NCI-H128 (cell line): Measurements from ENCODE around the gene LONP1.
"Not testable (repeated sequence)": the region's sequence is repeated elsewhere in the genome, so short reads cannot be mapped to it uniquely, and the experiment has no call there.

Experiments
- DNase-seq: peaks from one replicate; lab custom pipeline; 2025; ENCODE audit not compliant: unreplicated experiment; lab: John Stamatoyannopoulos, UW

The LONP1 gene, protein sequence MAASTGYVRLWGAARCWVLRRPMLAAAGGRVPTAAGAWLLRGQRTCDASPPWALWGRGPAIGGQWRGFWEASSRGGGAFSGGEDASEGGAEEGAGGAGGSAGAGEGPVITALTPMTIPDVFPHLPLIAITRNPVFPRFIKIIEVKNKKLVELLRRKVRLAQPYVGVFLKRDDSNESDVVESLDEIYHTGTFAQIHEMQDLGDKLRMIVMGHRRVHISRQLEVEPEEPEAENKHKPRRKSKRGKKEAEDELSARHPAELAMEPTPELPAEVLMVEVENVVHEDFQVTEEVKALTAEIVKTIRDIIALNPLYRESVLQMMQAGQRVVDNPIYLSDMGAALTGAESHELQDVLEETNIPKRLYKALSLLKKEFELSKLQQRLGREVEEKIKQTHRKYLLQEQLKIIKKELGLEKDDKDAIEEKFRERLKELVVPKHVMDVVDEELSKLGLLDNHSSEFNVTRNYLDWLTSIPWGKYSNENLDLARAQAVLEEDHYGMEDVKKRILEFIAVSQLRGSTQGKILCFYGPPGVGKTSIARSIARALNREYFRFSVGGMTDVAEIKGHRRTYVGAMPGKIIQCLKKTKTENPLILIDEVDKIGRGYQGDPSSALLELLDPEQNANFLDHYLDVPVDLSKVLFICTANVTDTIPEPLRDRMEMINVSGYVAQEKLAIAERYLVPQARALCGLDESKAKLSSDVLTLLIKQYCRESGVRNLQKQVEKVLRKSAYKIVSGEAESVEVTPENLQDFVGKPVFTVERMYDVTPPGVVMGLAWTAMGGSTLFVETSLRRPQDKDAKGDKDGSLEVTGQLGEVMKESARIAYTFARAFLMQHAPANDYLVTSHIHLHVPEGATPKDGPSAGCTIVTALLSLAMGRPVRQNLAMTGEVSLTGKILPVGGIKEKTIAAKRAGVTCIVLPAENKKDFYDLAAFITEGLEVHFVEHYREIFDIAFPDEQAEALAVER

DNA sequence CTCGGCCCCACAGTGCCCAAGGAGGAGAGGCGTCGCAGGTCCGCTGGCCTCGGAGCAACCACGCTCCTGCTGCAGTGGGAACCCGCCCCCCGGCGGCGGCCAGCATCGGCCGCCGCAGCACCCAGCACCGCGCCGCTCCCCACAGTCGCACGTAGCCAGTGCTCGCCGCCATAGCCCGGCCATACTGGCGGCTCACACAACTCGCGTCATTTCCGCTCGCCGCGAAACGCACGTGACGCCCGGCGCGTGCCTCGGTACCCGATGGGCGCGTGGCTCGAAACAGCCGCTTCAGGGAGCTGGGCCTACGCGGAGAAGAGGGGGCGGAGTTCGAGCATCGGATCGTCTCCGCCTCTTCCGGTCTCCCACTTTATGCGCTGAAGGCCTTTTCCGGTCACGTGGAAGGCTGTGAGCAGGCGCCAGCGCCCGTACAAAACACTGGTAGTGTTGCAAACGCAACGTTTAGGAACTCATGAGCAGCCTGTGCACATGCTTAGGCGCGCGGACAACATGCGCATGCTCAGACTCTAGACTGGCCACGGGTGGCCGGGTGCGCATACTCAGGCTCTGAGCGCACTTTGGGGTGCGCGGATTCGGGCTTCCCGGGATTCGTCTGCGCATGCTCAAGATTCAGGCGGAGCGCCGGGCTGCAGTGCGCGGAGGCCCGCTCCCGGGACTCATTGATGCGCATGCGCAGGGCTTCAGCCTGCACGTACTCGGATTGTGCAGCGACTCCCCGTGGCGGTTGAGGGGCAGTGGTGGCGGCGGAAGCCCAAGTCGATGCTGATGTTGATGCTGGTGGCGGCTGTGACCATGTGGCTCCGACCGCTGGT, at the start of gene LONP1, which contains the start of gene CATSPERD:
Gene LONP1, minus strand, starts transcription at position 186 of the 830 bp plus-strand sequence. Its CDS starts 14 bp downstream, at position 172.
Gene CATSPERD, plus strand, starts transcription at position 677 of the 830 bp plus-strand sequence. Its CDS starts 101 bp downstream, at position 778.
- DNase-seq: peak; percentile 97

DNA sequence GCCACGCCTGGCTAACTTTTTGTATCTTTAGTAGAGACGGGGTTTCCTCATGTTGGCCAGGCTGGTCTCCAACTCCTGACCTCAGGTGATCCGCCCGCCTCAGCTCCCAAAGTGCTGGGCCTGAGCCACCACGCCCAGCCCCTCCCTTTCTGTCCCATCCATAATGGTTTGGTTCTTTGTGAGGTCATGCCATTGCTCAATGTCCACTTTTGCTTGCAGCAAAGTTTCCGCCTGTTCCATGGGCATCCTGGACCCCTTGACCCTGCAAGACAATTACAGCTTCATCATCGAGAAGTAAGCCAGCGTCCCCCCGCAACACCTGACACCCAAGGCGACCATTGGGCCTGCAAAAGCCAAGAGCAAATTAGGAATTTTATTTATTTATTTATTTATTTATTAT, 48.0 kb upstream of the LONP1 start:
- no peak for DNase-seq

DNA sequence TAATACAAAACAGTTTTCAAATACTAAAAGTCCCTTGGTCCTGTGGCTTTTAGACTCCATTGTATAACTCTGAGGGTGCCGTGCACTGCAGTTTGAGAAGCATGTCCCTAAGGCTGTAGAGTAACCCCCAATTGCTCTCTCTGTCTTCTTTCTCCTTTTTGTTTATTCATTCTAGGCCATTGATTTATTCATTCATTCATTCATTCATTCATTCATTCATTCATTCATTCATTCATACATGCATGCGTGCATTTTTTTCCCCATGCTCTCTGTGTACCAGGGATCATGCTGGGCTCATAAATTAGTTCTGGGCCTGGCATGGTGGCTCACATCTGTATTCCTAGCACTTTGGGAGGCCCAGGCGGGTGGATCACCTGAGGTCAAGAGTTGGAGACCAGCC, 45.3 kb upstream of the LONP1 start:
- no peak for DNase-seq

DNA sequence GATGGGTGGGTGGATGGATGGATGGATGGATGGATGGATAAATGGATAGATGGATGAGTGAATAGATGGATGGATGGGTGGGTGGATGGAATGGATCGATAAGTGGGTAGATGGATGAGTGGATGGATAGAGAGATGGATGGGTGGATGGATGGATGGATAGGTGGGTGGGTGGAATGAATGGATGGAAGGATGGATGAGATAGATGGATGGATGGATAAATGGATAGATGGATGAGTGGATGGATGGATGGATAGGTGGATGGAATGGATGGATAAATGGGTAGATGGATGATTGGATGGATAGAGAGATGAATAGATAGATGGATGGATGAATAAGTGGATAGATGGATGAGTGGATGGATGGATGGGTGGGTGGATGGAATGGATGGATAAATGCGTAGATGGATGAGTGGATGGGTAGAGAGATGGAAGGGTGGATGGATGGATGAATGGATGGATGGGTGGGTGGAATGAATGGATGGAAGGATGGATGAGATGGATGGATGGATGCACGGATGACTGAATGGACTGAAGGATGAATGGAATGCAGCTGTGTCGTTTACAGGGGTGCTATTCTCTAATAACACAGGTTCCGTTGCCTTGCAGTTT, 42.8 kb upstream of the LONP1 start:
- DNase-seq: no peak

DNA sequence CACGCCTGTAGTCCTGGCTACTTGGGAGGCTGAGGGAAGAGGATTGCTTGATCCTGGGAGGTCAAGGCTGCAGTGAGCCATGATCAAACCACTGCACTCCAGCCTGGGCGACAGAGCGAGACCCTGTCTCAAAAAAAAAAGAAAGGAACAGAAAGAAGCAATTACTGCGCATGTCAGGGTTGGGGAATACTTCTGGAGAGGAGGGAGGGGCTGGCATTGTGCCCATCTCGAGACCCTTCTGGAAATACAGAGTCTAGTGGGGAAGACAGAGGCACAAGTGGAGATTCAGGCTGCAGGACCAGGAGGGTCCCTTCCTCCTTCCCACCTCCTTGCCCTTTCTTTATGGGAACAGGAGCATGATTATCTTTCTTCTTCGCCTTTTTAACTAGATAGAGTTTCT, 33.8 kb upstream of the LONP1 start:
- no peak for DNase-seq

DNA sequence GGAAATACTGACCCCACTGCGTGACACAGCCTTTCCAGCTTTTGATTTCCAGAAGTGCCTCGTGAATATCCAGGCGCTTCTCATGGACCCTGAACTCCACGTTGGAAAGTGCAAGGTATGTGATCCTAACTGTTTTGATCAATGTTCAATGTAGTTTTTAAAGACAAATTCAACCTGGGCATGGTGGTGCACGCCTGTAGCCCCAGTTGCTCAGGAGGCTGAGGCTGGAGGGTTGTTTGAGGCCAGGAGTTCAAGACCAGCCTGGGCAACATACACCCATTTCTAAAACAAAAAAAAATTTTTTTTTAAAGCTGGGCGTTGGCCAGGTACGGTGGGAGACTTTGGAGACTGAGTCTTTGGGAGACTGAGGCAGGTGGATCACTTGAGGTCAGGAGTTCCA, 31.8 kb upstream of the LONP1 start:
- DNase-seq: no peak

DNA sequence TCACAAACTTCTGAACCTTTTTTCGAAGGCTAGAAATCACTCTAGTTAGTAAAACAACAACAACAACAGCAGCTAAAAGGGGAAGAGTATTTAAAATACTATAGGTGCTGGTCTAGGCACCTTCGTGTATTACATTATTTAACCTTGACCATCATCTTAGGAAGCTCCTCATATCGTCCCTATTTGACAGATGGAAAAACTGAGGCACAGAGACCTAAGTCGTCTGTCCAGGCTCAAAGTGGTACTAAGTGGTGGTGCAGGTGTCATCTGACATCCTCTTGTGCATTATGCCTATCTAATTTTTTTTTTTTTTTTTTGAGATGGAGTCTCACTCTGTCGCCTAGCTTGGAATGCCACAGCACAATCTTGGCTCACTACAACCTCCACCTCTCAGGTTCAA, 29.6 kb upstream of the LONP1 start:
- no peak for DNase-seq

DNA sequence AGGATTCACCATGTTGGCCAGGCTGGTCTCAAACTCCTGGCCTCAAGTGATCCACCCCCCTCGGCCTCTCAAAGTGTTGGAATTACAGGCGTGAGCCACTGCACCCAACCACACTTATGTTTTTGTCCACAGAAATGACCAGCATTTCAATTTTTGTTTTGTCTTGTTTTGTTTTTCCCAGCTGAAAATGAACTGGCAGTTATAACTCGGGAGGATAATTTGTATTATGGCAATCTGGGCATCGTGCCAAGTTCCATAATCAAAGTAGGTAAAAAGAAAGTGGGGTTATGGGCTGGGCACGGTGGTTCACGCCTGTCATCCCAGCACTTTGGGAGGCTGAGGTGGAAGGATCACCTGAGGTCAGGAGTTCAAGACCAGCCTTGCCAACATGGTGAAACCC, 29.0 kb upstream of the LONP1 start:
- DNase-seq: not testable (repeated sequence)

DNA sequence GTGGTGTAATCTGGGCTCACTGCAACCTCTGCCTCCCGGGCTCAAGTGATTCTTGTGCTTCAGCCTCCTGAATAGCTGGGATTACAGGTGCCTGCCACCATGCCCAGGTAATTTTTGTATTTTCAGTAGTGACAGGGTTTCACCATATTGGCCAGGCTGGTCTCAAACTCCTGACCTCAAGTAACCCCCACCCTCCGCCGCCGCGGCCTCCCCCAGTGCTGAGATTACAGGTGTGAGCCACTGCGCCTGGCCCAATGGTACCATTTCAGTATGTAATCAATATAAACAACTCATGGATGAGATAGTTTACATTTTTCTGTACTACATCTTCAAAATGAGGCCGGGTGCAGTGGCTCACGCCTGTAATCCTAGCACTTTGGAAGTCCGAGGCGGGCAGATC, 25.1 kb upstream of the LONP1 start:
- DNase-seq: not testable (repeated sequence)

DNA sequence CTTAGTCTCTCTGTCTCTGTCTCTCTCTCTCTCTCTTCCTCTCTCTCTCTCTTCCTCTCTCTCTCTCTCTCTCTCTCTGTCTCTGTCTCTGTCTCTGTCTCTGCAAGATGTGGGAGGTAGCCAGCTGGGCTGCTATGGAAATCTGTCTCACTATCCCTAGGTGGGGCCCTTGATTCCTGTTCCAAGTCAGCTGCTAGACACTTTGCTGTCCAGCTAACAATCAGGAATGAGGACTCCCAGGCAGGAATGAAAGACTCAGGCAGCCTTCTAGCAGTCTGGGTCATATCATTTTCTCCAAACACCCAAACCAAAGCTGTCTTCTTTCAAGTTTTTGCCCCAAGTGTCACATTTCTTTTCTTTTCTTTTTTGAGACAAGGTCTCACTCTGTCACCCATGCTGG, 23.7 kb upstream of the LONP1 start:
- DNase-seq: no peak

DNA sequence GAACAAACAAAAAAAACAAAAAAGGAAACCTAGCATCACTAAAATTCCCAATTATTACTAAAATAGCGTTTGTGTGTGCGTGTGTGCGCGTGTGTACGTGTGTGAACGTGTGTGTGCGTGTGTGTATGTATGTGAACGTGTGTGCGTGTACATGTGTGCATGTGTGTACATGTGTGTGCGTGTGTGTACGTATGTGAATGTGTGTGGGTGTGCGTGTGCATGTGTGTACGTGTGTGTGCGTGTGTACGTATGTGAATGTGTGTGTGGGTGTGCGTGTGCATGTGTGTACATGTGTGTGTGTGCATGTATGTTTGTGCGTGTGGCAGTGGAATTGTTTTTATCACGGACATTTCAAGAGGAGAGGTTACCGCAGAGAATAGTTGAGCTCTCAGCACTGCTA, 22.1 kb upstream of the LONP1 start:
- no peak for DNase-seq

DNA sequence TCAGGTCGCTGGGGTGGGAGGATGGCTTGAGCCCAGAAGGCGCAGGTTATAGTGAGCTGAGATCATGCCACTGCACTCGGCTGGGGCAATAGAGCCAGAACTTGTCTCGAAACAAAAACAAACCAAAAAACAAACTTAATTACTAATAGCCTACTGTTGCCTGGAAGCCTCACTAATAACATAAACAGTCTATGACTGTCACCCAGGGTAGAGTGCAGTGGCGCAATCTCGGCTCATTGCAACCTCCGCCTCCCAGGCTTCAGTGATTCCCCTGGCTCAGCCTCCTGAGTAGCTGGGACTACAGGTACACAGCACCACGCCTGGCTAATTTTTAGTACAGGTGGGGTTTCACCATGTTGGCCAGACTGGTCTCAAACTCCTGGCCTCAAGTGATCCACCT, 18.5 kb upstream of the LONP1 start:
- no peak for DNase-seq

DNA sequence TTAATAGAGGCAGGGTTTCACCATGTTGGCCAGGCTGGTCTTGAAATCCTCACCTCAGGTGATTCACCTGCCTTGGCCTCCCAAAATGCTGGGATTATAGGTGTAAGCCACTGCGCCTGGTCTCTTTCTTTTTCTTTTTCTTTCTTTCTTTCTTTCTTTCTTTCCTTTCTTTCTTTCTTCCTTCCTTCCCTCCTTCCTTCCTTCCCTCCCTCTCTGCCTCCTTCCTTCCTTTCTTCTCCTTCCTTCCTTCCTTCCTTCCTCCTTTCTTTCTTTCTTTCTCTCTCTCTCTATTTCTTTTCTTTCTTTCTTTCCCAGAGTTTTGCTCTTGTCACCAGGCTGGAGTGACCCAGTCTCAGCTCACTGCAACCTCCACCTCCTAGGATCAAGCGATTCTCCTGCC, 13.2 kb upstream of the LONP1 start:
- not testable (repeated sequence) for DNase-seq

DNA sequence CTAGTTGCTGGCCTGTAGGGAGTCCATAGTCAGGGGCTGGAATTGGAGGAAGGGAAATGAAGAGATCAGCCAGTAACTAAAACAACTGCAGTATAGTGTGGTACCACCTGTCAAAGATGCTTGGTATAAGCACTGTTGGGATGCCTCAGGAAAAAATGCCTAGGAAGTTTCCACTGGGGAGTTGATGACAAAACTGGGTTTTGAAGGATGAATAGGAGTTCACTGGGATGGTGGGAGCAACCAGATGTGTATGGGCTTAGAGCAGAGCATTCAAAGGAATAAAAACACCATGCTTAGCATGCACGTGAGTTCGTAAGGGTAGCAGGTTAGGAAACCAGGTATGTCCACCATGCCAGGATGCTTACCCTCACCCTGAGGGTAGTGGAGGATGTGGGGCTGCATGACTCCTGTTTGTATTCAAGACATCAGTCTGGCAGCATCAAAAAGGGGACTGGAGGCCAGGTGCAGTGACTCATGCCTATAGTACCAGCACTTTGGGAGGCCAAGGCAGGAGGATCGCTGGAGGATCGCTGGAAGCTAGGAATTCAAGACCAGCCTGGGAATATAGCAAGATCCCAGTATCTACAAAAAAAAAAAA, 7.6 kb upstream of the LONP1 start:
- DNase-seq: no peak

DNA sequence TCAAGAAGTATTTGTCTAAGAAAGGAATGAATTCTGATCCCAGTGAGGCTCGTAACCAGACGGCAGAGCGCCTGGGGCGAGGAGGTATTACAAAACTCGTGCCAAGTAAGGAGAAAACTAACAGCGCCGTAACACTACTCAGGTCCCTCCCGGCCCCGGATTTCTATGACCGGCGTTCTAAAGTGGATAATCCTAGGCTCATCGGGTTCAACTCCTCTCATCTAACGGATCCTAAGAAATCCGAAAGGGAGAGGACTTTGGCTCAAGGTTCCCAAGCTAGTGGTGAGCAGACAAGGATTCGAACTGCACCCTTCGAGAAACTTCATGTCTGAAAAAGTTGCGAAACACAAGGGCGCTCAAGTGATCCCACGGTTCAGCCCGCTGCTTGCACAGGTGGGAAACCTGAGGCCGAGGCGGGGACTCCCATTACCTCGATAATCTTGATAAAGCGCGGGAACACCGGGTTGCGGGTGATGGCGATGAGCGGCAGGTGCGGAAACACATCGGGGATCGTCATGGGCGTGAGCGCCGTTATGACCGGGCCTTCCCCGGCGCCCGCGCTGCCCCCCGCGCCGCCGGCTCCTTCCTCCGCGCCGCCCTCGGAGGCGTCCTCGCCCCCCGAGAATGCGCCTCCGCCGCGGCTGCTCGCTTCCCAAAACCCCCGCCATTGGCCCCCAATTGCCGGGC, 529 bp downstream of the LONP1 start:
- DNase-seq: no peak

DNA sequence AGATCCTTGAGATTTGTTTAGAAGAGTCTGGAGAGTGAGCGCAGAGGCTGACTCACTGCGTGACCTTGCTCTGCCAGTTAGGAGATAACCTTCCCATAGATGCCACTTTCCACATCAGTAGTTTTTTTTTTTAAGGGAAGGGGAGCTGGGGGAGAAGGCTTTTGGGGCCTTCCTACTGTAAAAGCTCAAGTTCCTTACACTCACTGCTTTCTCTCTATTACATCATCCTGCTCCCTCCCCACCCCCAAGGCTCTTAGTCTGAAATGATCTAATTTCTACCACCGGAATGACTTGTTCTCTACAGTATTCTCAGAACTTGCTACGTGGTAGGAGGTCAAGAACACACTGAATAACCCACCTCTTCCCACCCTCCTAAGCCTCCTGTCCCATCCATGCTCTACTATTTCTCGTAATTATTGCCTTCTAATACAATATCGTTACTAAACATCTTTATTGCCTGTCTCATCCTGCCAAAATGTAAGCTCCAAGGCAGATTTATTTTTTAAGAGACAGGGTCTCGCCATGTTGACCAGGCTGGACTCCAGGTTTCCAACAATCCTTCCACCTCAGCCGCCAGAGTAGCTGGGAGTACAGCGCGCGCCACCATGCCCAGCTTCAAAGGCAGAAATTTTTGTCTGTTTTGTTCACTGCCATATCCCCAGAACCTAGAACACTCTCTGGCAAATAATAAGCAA, 1.2 kb downstream of the LONP1 start:
- DNase-seq: no peak

DNA sequence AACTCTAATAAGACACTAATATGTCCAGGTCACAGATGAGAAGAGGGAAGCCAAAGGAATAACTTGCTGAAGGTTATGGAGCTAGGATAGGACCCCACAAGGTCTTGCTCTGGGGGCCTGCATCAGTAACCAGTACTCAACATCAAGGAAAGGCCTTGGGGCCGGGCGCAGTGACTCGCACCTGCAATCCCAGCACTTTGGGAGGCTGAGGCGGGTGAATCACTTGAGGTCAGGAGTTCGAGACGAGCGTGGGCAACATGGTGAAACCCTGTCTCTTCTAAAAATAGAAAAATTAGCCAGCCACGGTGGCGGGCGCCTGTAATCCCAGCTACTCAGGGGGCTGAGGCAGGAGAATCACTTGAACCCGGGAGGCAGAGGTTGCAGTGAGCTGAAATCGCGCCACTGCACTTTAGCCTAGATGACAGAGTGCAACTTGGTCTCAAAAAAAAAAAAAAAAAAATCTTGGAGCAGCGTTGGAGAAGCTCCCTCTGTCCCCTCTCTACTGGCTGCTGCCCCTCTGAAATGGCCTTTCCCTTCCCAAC, 1.8 kb downstream of the LONP1 start:
- no peak for DNase-seq

DNA sequence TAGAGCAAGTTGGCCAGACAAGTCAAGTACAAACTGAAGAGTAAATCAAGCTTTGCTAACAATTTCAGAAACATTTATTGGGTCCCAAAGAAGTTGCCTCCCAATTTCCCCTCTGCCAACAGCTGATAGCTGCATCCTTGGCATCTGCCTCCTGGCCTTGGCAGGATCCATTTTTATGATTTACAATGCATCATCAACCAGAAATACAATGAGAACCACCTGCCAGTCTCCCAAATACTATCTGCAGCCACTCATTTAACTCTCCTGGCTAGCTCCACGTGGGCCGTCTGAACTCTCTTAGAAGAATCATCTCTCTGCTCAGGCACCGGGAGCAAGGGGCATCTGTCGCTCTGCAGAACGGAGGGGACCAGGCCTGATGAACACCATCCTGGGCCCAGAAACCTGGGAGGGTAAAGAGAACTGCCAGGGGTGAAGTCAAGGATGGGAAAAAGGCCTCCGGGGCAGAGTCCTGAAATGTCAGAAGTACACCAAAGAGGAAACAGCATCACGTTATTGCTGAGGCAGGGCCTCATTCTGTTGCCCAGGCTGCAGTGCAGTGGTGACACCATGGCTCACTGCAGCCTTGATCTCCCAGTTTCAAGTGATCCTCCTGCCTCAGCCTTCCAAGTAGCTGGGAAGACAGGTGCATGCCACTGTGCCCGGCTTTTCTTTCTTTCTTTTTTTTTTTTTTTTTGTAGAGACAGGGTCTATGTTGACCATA, 2.6 kb downstream of the LONP1 start:
- DNase-seq: no peak
